ENCODE measurements around the gene ACTL10. TPM values are rescaled to one million over a fixed set of nuclear protein-coding genes. Genes with fewer than 3 reads are reported as not detected.

The ACTL10 gene
- total and polyA plus RNA-seq, 2 of the 4 experiments (the other 2 are of a cell fraction): 0.18 to 0.43 TPM

- dilution Hi-C loops (cut with HindIII; ENCODE audit: low sequenced_read_pairs, unreplicated experiment) (no loop called here), intact Hi-C loops (cut with micrococcal nuclease) (no loop called here)
- H3K4me2 ChIP-seq (ENCODE audit: low read depth, low read length): no peak overlapping the region
These were observed 40.6 kb upstream of the ACTL10 start for GRCh38 chr20:33626190-33626589.

More at GRCh38 chr20:33626190-33626589, 40.6 kb upstream of the ACTL10 start:
- Histone ChIP-seq H3K4me1 (ENCODE audit: control insufficient read depth, insufficient read depth, low read length) (no peaks in the 10 kb centered on the region), H3K4me3 (ENCODE audit: insufficient read depth, low read depth, low read length) (no peak overlapping the region), H2BK5ac (ENCODE audit: low read depth, low read length, poor library complexity, severe bottlenecking) (no peak overlapping the region), H3K56ac (ENCODE audit: extremely low read depth, insufficient read depth, low read length) (no peak overlapping the region), H2AK9ac (replicated peaks; ENCODE audit: low read depth, low read length, poor library complexity) (no peak overlapping the region), H2BK120ac (ENCODE audit: low read depth, low read length) (no peak overlapping the region), H3K36me3 (ENCODE audit: control insufficient read depth, insufficient read depth, low read length) (peaks cover 48% of the 10 kb centered on the region), H3K79me1 (ENCODE audit: low read depth in 1 of 2, low read length in 2 of 2) (no peaks in the 10 kb centered on the region; a peak in 2 of 4 replicates), H2BK15ac (ENCODE audit: low read depth, low read length) (no peak overlapping the region), H4K8ac (ENCODE audit: low read depth in 2 of 2, low read length in 2 of 2) (no peak overlapping the region), H3K14ac (replicated peaks; ENCODE audit: low read depth, low read length) (no peak overlapping the region), H4K91ac (ENCODE audit: insufficient read depth, low read depth, low read length) (no peak overlapping the region), H3K4ac (ENCODE audit: low read depth, low read length) (no peak overlapping the region), H3K9me3 (ENCODE audit: control insufficient read depth, insufficient read depth, low read length) (no peaks in the 10 kb centered on the region), H3K18ac (ENCODE audit: low read depth, low read length) (no peak overlapping the region), H3K27me3 (ENCODE audit: control insufficient read depth, insufficient read depth, low read length) (no peaks in the 10 kb centered on the region), H2BK20ac (ENCODE audit: low read depth, low read length) (no peak overlapping the region), H3K9ac (ENCODE audit: low read depth, low read length) (no peak overlapping the region), H3K9me1 (ENCODE audit: insufficient read depth, low read length) (peaks cover under 1% of the 10 kb centered on the region; the same call in 1 of the 2 replicates), H4K20me1 (ENCODE audit: insufficient read depth, low read length) (no peaks in the 10 kb centered on the region), H2AK5ac (ENCODE audit: low read depth, low read length) (no peak overlapping the region), H3K23ac (ENCODE audit: low read depth, low read length) (no peak overlapping the region), H2AFZ (replicated peaks; ENCODE audit: low read length, poor library complexity) (no peak overlapping the region), H3K27ac (ENCODE audit: insufficient read depth, low read length) (no peak overlapping the region), H4K5ac (ENCODE audit: low read depth, low read length) (no peak overlapping the region)
- ATAC-seq (ENCODE audit: low read depth): no peak
- BruUV-seq (replicated peaks): no TSS peak
- POLR2A ChIA-PET (ENCODE audit: unreplicated experiment): no interaction called here
- TF ChIP-seq MAFK (IDR thresholded peaks at IDR 0.05; ENCODE audit: low read depth, low read length) (no peak), FOS (IDR thresholded peaks at IDR 0.05; ENCODE audit: low read depth, low read length) (no peak), MXI1 (IDR thresholded peaks at IDR 0.05; ENCODE audit: borderline replicate concordance, low read depth, low read length) (no peak), CHD1 (IDR thresholded peaks at IDR 0.05; ENCODE audit: low read depth, low read length) (no peak), RFX5 (IDR thresholded peaks at IDR 0.05; ENCODE audit: low read depth, low read length) (no peak), RAD21 (IDR thresholded peaks at IDR 0.05; ENCODE audit: low read length) (no peak), RCOR1 (IDR thresholded peaks at IDR 0.05; ENCODE audit: insufficient replicate concordance, low read length) (no peak), ELK1 (IDR thresholded peaks at IDR 0.05; ENCODE audit: borderline replicate concordance, low read depth, low read length) (no peak), USF2 (IDR thresholded peaks at IDR 0.05; ENCODE audit: low read depth, low read length) (no peak), NFE2L2 (IDR thresholded peaks at IDR 0.05; ENCODE audit: low read depth, low read length) (no peak)
- in situ Hi-C loops (cut with MboI; ENCODE audit: low sequenced_read_pairs): no loop called here
- WGBS, 2 experiments (ENCODE audit: extremely low coverage in 2 of 2, insufficient read length in 1 of 2): no CpG with 5 or more reads among the region's 4 CpGs
- CTCF ChIA-PET: no interaction called here
- DNase-seq: no peak
